ENCODE measurements around the gene NRIP1. TPM values are rescaled to one million over a fixed set of nuclear protein-coding genes. Genes with fewer than 3 reads are reported as not detected.

NRIP1 gene
- total and polyA plus RNA-seq, 9 of the 15 experiments (the other 6 are each of a cell fraction or from before 2014, with no cell fraction given): 4.3 to 42.8 (median 19.6) TPM

GRCh38 chr21:14962217-14962616 is 102.6 kb downstream of the NRIP1 start (continued):
- TF ChIP-seq, protein P1, sequence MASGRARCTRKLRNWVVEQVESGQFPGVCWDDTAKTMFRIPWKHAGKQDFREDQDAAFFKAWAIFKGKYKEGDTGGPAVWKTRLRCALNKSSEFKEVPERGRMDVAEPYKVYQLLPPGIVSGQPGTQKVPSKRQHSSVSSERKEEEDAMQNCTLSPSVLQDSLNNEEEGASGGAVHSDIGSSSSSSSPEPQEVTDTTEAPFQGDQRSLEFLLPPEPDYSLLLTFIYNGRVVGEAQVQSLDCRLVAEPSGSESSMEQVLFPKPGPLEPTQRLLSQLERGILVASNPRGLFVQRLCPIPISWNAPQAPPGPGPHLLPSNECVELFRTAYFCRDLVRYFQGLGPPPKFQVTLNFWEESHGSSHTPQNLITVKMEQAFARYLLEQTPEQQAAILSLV (tag; IDR thresholded peaks at IDR 0.05): no peak

DNA sequence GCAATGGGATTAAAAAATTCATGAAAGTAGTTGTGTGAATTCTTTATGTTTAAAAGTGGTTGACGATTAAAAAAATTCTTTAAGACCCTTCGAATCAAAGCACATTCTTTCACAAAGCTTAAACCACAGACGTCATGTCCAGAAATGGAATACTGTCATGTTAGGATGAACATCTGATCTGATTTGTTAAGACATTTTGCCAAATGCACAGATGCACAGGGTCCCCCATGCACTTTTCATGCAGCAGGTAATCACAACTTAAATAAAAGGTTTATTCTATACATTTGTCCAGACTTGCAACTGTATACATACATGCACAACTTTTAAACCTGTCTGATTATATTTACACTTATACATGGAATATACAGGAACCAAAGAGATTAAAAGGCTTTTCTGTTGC is 103.3 kb downstream of the NRIP1 start:
- 88% methylated on average over 3 of the region's 3 CpGs for WGBS (ENCODE audit: insufficient coverage, low coverage, missing lambda C conversion rate)
- Histone ChIP-seq H3K79me2 (ENCODE audit: control insufficient read depth, insufficient read depth, low read length) (0 out of 3 replicates have a peak, but pooled peaks cover 4% of the 10 kb centered on the region), H3K4me2 (ENCODE audit: insufficient read depth, low read length) (no peak overlapping the region), H3K4me1 (replicated peaks in 1 of 2; ENCODE audit: control insufficient read depth in 2 of 2, insufficient read depth in 2 of 2, low read length in 2 of 2) (0 out of 5 replicates have a peak, but pooled peaks cover 0 to 4% of the 10 kb centered on the region in 2 experiments), H3K9ac (ENCODE audit: insufficient read depth in 1 of 2, low read depth in 2 of 2, low read length in 2 of 2) (no peak overlapping the region), H3K27me3 (ENCODE audit: control insufficient read depth in 2 of 2, insufficient read depth in 2 of 2, low read length in 2 of 2) (no peaks in the 10 kb centered on the region), H3K36me3 (ENCODE audit: control insufficient read depth, insufficient read depth, low read length) (peaks cover 27% of the 10 kb centered on the region), H4K20me1 (replicated peaks; ENCODE audit: control insufficient read depth, insufficient read depth, low read length) (no peaks in the 10 kb centered on the region), H3K27ac (ENCODE audit: extremely low read depth, low read depth, low read length) (no peak overlapping the region), H3K4me3 (no peak overlapping the region), H3K9me1 (ENCODE audit: control insufficient read depth, insufficient read depth, low read length) (no peaks in the 10 kb centered on the region), H3K9me3 (replicated peaks; ENCODE audit: control insufficient read depth, insufficient read depth, low read depth, low read length) (no peaks in the 10 kb centered on the region), H2AFZ (ENCODE audit: low read depth, low read length) (no peak overlapping the region)
- intact Hi-C loops (cut with micrococcal nuclease): no loop called here
- in situ Hi-C loops (cut with MboI): no loop called here
- DNase-seq (ENCODE audit: extremely low read depth in 1 of 4, low spot score in 3 of 4): no peak
- ChIA-PET CTCF (ENCODE audit: low intra/inter-chr PET ratio) (no interaction called here), POLR2A (no interaction called here)
- ATAC-seq: no peak
- no TSS peak for BruUV-seq (replicated peaks)
- FAIRE-seq: no peak
- TF ChIP-seq L3MBTL2 (IDR thresholded peaks at IDR 0.05) (no peak), HIVEP1 (CRISPR knock-in tag; IDR thresholded peaks at IDR 0.05) (no peak), IFI16 (CRISPR knock-in tag; IDR thresholded peaks at IDR 0.05) (no peak), FIP1L1 (IDR thresholded peaks at IDR 0.05; ENCODE audit: low read depth, low read length, poor library complexity, severe bottlenecking) (no peak), GTF3C2 (IDR thresholded peaks at IDR 0.05; ENCODE audit: borderline replicate concordance, extremely low read depth, insufficient read length) (no peak), ETS1 (conservative IDR thresholded peaks at IDR 0.05; ENCODE audit: control insufficient read depth, low read depth, low read length) (no peak), RAD21 (CRISPR knock-in tag; conservative IDR thresholded peaks at IDR 0.05 in 1 of 2, IDR thresholded peaks at IDR 0.05 in 1 of 2) (no peak), ZNF830 (CRISPR knock-in tag; IDR thresholded peaks at IDR 0.05) (no peak), POLR2AphosphoS2 (IDR thresholded peaks at IDR 0.05; ENCODE audit: low read length) (no peak), GATA2 (CRISPR knock-in tag; IDR thresholded peaks at IDR 0.05) (no peak), SMARCC2 (IDR thresholded peaks at IDR 0.05; ENCODE audit: low read depth) (no peak), ZNF282 (CRISPR knock-in tag; IDR thresholded peaks at IDR 0.05) (no peak), JUNB (CRISPR knock-in tag; conservative IDR thresholded peaks at IDR 0.05) (no peak), HSF4 (CRISPR knock-in tag; IDR thresholded peaks at IDR 0.05; ENCODE audit: borderline replicate concordance) (no peak)
- TF ChIP-seq, protein P2, sequence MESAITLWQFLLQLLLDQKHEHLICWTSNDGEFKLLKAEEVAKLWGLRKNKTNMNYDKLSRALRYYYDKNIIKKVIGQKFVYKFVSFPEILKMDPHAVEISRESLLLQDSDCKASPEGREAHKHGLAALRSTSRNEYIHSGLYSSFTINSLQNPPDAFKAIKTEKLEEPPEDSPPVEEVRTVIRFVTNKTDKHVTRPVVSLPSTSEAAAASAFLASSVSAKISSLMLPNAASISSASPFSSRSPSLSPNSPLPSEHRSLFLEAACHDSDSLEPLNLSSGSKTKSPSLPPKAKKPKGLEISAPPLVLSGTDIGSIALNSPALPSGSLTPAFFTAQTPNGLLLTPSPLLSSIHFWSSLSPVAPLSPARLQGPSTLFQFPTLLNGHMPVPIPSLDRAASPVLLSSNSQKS (CRISPR knock-in tag; IDR thresholded peaks at IDR 0.05): no peak

Measured in K562 (cell line).